Activated CD8-positive, alpha-beta memory T cell treated with anti-CD3 and anti-CD28 coated beads for 36 hours (primary cell): ENCODE measurements around the gene BARHL1. TPM values are rescaled to one million over a fixed set of nuclear protein-coding genes. Genes with fewer than 3 reads are reported as not detected.

ENCODE experiments used
- CTCF ChIA-PET: fragments of 350-600 bp; sonication (Branson Sonifier 250); formaldehyde crosslinking; loops from one replicate; lab custom pipeline; 2021; ENCODE audit warnings: antibody characterized with exemption; lab: Charles Lee
- POLR2A ChIA-PET: fragments of 350-600 bp; sonication (Branson Sonifier 250); formaldehyde crosslinking; loops from one replicate; lab custom pipeline; 2021; ENCODE audit warnings: antibody characterized with exemption; lab: Charles Lee
- total RNA-seq, 2 experiments: library from RNA; stranded (reverse); gene quantifications; one replicate each; pipeline ENCODE4 v1.2.3, GENCODE V29; 2021

Gene BARHL1
- total RNA-seq, 2 experiments from 2014 or later: not detected

DNA sequence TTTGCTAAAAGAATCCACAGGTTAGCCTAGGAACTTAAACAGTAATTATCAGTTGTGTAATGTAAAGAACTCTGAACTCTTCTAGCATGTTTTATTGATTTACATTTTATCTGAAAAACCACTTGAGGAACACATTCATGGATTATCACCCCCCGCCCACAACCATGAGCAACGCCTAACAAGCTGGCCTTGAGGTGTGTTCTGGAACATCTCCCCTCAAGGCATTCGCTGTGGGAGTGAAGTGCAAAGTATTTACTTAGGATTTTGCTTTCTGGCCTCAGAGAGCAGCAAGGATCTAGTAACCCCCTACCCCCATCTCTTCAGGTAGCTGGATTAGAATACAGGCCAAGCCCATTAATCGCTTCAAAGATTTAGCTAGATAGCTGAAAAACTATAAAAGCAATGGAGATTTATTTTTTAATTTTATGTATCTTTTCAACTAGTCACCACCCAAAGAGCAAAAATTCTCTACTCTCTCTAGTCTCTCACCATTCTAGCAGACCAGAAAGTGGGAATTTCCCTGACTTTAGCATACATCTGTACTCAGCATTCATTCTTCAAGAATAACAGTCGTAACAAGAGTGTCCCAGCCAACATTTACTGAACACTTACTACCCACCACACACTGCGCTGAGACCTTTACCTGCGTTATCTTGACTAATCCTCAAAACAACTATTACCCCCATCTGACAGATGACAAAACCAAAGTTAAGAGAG is 50.2 kb downstream of the BARHL1 start:
- POLR2A ChIA-PET: no interaction called here
- CTCF ChIA-PET: no interaction called here

DNA sequence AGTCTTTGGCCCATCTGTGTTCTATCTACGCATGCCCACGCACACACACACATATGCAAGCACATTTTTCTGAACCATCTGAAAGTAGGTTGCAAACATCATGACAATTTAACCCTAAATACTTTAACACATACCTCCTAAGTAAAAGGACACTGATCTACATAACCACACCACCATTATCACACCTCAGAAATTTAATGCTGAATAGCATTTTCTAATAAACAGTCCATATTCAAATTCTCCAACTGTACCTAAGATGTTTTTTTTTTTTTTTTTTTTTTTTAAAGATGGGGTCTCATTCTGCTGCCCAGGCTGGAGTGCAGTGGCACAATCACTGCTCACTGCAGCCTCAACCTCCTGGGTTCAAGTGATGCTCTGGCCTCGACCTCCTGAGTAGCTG is 51.9 kb downstream of the BARHL1 start:
- POLR2A ChIA-PET: no interaction called here
- CTCF ChIA-PET: interaction anchor here (1.4 kb wide), 1 partner anchor 10 kb away, joined by 3 read pairs; no protein-coding TSS in a partner anchor

DNA sequence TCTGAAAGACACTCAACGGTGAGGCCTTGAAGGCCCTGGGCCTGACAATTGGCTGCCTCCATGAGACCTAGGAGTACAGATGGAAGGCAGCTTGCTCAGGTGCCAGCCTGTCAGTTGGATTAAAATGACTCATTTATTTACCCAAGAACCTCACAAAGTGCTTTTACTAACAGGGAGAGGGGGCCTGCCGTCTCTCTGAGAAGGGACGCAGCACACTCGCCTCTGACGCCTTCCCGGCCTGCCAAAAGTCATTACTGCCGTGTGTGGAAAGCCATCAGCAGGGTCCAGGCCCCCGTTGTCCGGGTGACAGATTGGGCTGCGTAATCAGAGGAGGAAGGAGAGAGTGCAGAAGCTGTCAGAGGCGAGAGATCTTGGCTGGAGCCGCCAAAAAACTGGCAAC is 54.9 kb downstream of the BARHL1 start:
- ChIA-PET CTCF (no interaction called here), POLR2A (no interaction called here)

DNA sequence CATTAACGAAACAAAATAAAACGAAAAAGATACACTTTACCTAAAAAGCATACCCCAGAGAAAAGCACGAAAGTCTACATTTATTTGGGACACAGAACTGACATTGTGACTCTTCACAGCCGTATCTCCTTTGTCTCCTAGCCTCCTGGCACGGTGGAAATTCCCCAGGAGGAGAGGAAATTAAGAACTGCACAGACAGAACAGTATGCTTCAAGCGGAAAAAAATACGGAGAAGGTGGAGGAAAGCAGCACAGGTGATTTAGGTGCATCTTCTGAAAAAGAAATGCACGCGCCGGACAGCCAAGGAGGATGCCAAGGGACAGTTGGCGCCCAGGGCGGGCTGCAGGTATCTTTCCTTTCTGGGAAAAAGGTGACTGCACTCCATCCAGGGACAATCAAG is 55.4 kb downstream of the BARHL1 start:
- ChIA-PET CTCF (no interaction called here), POLR2A (no interaction called here)

DNA sequence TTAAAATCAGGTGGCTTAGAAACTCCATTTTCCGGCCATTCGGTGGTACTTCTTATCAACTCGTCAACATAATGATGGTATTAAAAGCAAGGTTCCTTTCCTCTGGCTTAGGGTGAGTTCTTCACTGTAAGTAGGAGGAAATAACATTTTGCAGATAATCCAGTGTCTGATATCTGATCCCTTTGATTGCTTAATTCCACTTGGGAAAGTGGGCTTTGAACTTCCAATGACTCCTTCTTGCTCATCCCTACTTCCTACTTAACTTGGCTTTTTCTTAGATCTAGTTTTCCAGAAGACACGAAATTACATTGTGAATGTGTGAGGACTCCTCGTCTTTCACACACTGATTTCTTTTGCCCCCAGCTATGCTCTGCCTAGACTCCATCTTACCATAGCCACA is 55.8 kb downstream of the BARHL1 start:
- ChIA-PET CTCF (no interaction called here), POLR2A (no interaction called here)

DNA sequence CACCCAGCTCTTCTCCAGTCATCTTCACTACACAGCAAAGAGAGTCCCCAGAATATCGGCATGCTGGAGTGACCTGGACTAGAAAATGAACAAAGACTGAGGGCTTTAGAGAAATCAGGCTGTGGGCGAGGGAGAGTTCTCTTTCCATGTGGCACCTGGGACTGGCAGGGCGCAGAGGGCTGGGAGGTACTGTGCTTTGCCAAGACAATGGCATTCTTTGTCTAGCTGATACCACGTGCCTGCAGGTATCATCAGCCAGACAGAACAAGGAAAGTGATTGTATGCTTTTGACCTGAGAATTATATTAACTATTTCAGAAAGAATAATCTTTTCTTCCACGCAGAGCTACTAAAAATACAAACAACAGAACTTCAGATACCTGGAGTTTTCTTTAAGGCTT is 56.9 kb downstream of the BARHL1 start:
- POLR2A ChIA-PET: no interaction called here
- CTCF ChIA-PET: interaction anchor here (0.8 kb wide), 1 partner anchor 99 kb away, joined by 3 read pairs; no protein-coding TSS in a partner anchor

Other genes with a start within 250 kb of the BARHL1 start
- 10 to 100 TPM; 35.8 to 36.5 TPM for gene SETX, start 227.6 kb upstream of the BARHL1 start, total RNA-seq
- 10 to 100 TPM; 30.8 to 30.9 TPM for gene TTF1, start 175.8 kb upstream of the BARHL1 start, total RNA-seq
- not detected for gene CFAP77, start 172.4 kb upstream of the BARHL1 start, total RNA-seq
- gene DDX31, start 87.4 kb downstream of the BARHL1 start, total RNA-seq: 10 to 100 TPM; 31.0 to 32.6 TPM
- 10 to 100 TPM; 21.0 to 21.3 TPM for gene GTF3C4, start 87.9 kb downstream of the BARHL1 start, total RNA-seq